GM12891 (cell line): ENCODE measurements around the gene CLASP2.

Experiments
- PAX5 ChIP-seq: IDR thresholded peaks from 2 replicates; pipeline ENCODE4 v1.6.1; 2011; ENCODE audit warnings: low read length, moderate library complexity, mild to moderate bottlenecking; ENCODE audit not compliant: insufficient read depth, severe bottlenecking
- POLR2A ChIP-seq: IDR thresholded peaks from 2 replicates; pipeline ENCODE4 v1.6.1; 2011; ENCODE audit warnings: low read depth, low read length, control low read depth
- POLR2AphosphoS5 ChIP-seq: IDR thresholded peaks from 2 replicates; pipeline ENCODE4 v1.6.1; 2011; ENCODE audit warnings: low read depth, low read length, control low read depth
- POU2F2 ChIP-seq: IDR thresholded peaks from 2 replicates; pipeline ENCODE4 v1.6.1; 2011; ENCODE audit warnings: low read depth, mild to moderate bottlenecking, control low read depth, low read length, moderate library complexity
- SPI1 ChIP-seq: IDR thresholded peaks from 2 replicates; pipeline ENCODE4 v1.6.1; 2011; ENCODE audit warnings: low read depth, low read length, control low read depth
- TAF1 ChIP-seq: IDR thresholded peaks from 2 replicates; pipeline ENCODE4 v1.6.1; 2011; ENCODE audit warnings: low read depth, low read length, control low read depth

DNA sequence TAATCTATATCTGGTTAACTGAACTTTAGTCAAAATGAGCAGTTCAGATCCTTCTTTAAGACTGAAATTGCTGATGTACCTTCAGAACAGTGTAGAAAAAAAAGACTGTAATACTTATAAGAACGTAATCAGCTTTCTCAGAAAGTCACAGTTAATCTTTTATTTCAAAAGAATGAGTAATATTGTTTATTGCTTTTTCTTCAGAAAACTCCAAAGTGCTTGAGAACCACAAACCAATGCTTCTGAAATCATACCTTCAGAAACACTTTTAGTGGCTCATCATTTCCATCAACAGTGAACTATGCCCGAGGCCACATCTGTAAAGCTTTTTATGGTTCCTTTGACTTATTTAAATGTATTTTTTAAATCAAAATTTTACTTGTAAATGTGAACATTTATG, 33.3 kb upstream of the CLASP2 start:
- TF ChIP-seq POLR2A: no peak
- no peak for TF ChIP-seq POLR2AphosphoS5
- TF ChIP-seq TAF1: no peak
- no peak for TF ChIP-seq PAX5
- no peak for TF ChIP-seq POU2F2
- TF ChIP-seq SPI1: no peak
